NCI-H2196 treated with DMSO at 0.1 percent for 48 hours (cell line): ENCODE data around the gene OR9A2.

Experiments
- DNase-seq: peaks from one replicate; lab custom pipeline; 2025; ENCODE audit not compliant: unreplicated experiment; lab: John Stamatoyannopoulos, UW

The OR9A2 gene

GRCh38 chr7:143027032-143027431 is at the start of gene OR9A2:
TSS of gene OR9A2 (minus strand) at chr7:143027132. CDS start at chr7:143027132, 0 bp downstream.
- DNase-seq = no peak

- DNase-seq = no peak
Observed at GRCh38 chr7:143074141-143074540, 47.2 kb upstream of the OR9A2 start.

GRCh38 chr7:143073556-143073955 is 46.6 kb upstream of the OR9A2 start:
- no peak for DNase-seq

- no peak for DNase-seq
Observed at GRCh38 chr7:143069912-143070500, 43.1 kb upstream of the OR9A2 start.

GRCh38 chr7:143068446-143068845 is 41.5 kb upstream of the OR9A2 start:
- no peak for DNase-seq

- no peak for DNase-seq
Observed at GRCh38 chr7:143063741-143064140, 36.8 kb upstream of the OR9A2 start.

GRCh38 chr7:143055754-143056153 is 28.8 kb upstream of the OR9A2 start:
- DNase-seq = no peak

- DNase-seq = no peak
Observed at GRCh38 chr7:143054621-143055020, 27.7 kb upstream of the OR9A2 start.

GRCh38 chr7:143052041-143052440 is 25.1 kb upstream of the OR9A2 start, which contains the start of gene OR6V1:
TSS of gene OR6V1 (plus strand) at chr7:143052341. CDS start at chr7:143052341, 0 bp downstream.
- DNase-seq = no peak

- no peak for DNase-seq
Observed at GRCh38 chr7:143050931-143051330, 24.0 kb upstream of the OR9A2 start.

- DNase-seq = no peak
Observed at GRCh38 chr7:143049362-143049761, 22.4 kb upstream of the OR9A2 start.

GRCh38 chr7:143048827-143049226 is 21.9 kb upstream of the OR9A2 start:
- no peak for DNase-seq

- no peak for DNase-seq
Observed at GRCh38 chr7:143047326-143047725, 20.4 kb upstream of the OR9A2 start.

GRCh38 chr7:143046426-143046851 is 19.5 kb upstream of the OR9A2 start:
- no peak for DNase-seq

- no peak for DNase-seq
Observed at GRCh38 chr7:143043391-143043790, 16.5 kb upstream of the OR9A2 start.

GRCh38 chr7:143042790-143043271 is 15.9 kb upstream of the OR9A2 start:
- DNase-seq = no peak

- DNase-seq = no peak
Observed at GRCh38 chr7:143042159-143042789, 15.3 kb upstream of the OR9A2 start.

- DNase-seq = no peak
Observed at GRCh38 chr7:143041346-143041745, 14.4 kb upstream of the OR9A2 start.

GRCh38 chr7:143040209-143040715 is 13.3 kb upstream of the OR9A2 start:
- no peak for DNase-seq

GRCh38 chr7:143038635-143039034 is 11.7 kb upstream of the OR9A2 start:
- DNase-seq = no peak

- DNase-seq = no peak
Observed at GRCh38 chr7:143027683-143028082, 751 bp upstream of the OR9A2 start.

- no peak for DNase-seq
Observed at GRCh38 chr7:143025371-143025770, 1.6 kb downstream of the OR9A2 start.
